ENCODE data around the gene TRIM66.

Gene TRIM66

DNA sequence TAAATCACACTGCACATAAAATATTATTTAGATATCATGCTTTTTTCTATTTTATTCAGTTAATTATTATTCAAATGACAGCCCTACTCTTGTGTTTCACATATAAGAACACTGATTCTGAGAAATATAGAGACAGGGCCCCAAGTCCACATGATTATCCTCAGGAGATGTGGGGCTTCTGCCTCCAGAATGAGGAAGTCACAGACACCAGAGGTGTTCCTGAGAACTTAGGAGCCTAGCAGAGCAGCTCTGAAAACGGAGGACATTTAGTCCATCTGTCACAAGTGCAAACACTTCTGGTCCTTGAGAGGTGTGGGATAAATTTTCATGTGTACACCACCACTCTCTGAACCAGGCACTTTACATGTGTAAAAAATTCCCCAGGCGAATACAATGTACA, 26.2 kb downstream of the TRIM66 start:
- H3K27ac ChIP-seq, result no peak overlapping the region
- TF ChIP-seq ZFX (IDR thresholded peaks at IDR 0.05; ENCODE audit: borderline replicate concordance), result no peak
- TF ChIP-seq, protein P1, sequence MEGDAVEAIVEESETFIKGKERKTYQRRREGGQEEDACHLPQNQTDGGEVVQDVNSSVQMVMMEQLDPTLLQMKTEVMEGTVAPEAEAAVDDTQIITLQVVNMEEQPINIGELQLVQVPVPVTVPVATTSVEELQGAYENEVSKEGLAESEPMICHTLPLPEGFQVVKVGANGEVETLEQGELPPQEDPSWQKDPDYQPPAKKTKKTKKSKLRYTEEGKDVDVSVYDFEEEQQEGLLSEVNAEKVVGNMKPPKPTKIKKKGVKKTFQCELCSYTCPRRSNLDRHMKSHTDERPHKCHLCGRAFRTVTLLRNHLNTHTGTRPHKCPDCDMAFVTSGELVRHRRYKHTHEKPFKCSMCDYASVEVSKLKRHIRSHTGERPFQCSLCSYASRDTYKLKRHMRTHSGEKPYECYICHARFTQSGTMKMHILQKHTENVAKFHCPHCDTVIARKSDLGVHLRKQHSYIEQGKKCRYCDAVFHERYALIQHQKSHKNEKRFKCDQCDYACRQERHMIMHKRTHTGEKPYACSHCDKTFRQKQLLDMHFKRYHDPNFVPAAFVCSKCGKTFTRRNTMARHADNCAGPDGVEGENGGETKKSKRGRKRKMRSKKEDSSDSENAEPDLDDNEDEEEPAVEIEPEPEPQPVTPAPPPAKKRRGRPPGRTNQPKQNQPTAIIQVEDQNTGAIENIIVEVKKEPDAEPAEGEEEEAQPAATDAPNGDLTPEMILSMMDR (IDR thresholded peaks at IDR 0.05), result no peak

DNA sequence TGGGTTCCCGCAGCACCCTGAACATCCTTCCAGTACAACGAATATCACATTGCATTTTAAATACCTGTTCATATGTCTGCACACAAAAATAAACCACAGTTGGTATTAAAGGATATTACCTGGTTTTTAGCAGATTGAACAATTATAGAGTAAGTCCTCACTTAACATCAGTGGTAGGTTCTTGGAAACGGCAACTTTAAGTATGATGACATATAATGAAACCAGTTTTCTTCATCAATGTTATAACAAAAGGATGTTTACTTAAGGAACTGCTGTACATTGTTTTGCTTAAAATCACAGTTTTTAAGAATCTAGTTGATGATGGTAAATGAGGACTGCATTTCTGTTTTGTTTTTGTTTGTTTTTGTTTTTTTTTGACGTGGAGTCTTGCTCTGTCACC, 28.0 kb downstream of the TRIM66 start:
- H3K27ac ChIP-seq, result no peak overlapping the region
- TF ChIP-seq, protein P1 (IDR thresholded peaks at IDR 0.05), result no peak
- TF ChIP-seq ZFX (IDR thresholded peaks at IDR 0.05; ENCODE audit: borderline replicate concordance), result no peak

DNA sequence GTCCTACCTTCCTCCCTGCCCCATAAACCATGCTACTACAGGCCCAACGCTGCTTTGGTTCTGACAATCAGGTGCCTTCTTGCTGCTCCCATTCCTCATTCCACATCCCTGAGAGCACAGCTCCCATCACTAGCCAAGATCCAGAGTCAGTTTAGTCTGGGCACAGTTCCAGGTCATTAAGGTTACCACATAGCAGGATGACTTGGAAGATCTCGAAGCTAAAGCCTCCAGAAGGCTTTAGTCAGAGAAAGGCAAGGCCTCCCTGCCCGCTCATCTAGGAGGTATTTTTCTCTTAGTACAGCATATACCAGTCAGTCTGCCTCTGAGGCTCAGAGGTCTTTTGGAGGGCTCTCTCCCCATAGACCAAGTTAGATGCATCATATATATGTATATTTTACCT, 30.3 kb downstream of the TRIM66 start:
- no peak for TF ChIP-seq ZFX (IDR thresholded peaks at IDR 0.05; ENCODE audit: borderline replicate concordance)
- TF ChIP-seq, protein P1 (IDR thresholded peaks at IDR 0.05), result no peak
- H3K27ac ChIP-seq, result no peak overlapping the region

DNA sequence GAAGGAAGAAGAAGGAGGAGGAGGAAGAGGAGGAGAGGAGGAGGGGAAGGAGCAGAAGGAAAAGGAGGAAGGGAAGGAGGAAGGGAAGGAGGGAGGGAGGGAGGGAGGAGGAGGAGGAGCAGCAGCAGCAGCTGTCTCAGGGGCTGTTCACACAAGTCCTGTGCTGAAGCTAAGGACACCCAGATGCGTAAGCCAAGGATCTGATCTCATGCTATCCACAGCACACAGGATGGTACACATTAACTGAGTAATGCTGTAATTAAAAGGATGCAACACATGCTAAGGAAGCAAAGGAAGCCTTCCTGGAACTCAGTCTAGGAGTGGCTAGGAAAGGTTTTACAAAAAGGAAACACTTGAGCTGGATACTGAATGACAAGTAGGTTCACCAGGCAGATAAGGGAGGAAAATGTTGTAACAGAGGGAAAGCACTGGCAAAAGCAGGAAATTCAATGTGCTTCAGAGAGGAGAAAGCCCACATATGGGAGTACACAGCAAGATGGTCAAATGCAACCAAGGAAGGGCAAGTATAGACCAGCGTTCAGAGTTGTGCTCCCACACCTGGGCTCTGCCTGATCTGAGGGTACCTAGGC, 32.0 kb downstream of the TRIM66 start:
- TF ChIP-seq, protein P1 (IDR thresholded peaks at IDR 0.05), result no peak
- TF ChIP-seq ZFX (IDR thresholded peaks at IDR 0.05; ENCODE audit: borderline replicate concordance), result no peak
- H3K27ac ChIP-seq, result no peak overlapping the region

DNA sequence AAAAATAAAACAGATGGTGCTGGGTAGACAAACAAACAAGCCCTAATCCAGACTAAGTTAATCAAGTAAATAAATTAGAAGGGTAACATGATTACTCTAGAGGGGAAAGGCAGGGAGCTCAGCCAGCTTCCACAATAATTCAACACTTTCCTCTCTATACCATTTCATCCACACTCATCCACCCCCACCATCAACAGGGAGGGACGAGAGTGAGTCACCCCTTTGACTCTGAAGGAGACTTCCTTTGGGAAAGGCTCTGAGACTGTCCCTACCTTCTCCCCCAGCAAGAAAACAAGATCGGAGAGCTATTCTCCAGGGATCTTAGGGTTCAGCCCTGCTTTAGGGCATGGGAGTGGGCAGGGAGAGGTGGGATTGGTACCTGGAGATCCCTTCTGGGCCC, 33.1 kb downstream of the TRIM66 start:
- H3K27ac ChIP-seq, result no peak overlapping the region

DNA sequence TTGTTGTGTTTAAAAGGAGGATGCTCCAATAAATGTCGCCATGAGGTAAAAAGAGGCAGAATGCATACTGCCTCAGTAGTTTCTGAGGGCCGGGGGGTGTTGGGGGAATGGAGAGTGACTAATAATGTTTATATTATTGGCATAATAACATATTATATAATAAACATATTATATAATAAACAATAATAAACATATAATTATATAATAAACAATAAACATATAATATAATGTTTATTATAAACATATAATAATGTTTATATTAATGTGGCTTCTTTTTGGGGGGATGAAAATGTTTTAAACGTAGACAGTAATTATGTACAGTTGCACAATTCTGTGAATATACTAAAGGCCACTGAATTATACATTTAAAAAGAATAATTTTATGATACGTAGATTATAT, 35.6 kb downstream of the TRIM66 start:
- TF ChIP-seq ZFX (IDR thresholded peaks at IDR 0.05; ENCODE audit: borderline replicate concordance), result no peak
- TF ChIP-seq, protein P1 (IDR thresholded peaks at IDR 0.05), result no peak
- H3K27ac ChIP-seq, result no peak overlapping the region

More for the DNA sequence above, 33.1 kb downstream of the TRIM66 start:
- no peak for TF ChIP-seq ZFX (IDR thresholded peaks at IDR 0.05; ENCODE audit: borderline replicate concordance)
- TF ChIP-seq, protein P1 (IDR thresholded peaks at IDR 0.05), result no peak

DNA sequence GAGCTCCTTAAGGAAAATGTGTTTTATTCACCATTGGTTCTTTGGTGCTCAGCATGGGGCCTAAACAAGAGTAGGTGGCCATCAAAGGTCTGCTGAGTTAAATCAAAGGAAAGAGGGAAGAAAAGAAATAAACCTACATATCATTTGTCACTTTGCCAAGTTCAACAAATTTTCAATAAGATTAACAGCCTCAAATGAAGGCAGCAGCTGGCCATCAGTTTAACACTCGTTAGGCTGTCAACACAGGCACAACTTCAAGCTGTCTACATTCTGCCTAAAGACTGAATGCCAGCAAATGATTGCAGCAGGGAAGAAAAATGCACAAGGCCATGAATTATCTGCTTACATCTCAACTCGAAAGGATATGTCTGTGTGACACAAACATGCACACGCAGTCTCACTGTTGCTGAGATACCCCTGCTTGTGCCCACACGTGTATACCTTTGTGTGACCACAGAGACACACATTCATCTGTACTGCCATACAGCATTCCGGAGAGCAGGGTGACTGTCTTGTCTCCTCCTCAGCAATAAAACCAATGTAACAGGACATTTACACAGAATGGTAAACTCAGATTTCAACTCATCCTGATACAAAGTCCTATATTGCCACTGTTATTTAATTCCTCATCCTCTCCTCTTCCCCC, 40.1 kb downstream of the TRIM66 start:
- no peak overlapping the region for H3K27ac ChIP-seq
- no peak for TF ChIP-seq ZFX (IDR thresholded peaks at IDR 0.05; ENCODE audit: borderline replicate concordance)
- TF ChIP-seq, protein P1 (IDR thresholded peaks at IDR 0.05), result no peak

Measured in 22Rv1 (cell line).